Gastrocnemius medialis (tissue), 4 donors: Measurements from ENCODE around the gene SYCE3.

Experiments used
- POLR2A ChIP-seq, 2 donors: fragments of 450-650 bp; IDR thresholded peaks; one replicate each; pipeline ENCODE4 v1.6.1; 2017; ENCODE audit warnings: antibody characterized with exemption in 2 of 2, mild to moderate bottlenecking in 2 of 2, moderate library complexity in 2 of 2
- TF ChIP-seq, protein P1 (sequence below), 5 experiments: fragments of 450-650 bp in 3 of 5; fragments of 200-600 bp in 2 of 5; sonication (generic) in 2 of 5; IDR thresholded peaks in 4 of 5; conservative IDR thresholded peaks in 1 of 5; 1 replicate in 4 of 5; 2 replicates in 1 of 5; pipeline ENCODE4 v1.5.1; 2016 to 2019; ENCODE audit warnings: antibody characterized with exemption in 5 of 5, mild to moderate bottlenecking in 3 of 5, moderate library complexity in 3 of 5

- TF ChIP-seq, protein P1, sequence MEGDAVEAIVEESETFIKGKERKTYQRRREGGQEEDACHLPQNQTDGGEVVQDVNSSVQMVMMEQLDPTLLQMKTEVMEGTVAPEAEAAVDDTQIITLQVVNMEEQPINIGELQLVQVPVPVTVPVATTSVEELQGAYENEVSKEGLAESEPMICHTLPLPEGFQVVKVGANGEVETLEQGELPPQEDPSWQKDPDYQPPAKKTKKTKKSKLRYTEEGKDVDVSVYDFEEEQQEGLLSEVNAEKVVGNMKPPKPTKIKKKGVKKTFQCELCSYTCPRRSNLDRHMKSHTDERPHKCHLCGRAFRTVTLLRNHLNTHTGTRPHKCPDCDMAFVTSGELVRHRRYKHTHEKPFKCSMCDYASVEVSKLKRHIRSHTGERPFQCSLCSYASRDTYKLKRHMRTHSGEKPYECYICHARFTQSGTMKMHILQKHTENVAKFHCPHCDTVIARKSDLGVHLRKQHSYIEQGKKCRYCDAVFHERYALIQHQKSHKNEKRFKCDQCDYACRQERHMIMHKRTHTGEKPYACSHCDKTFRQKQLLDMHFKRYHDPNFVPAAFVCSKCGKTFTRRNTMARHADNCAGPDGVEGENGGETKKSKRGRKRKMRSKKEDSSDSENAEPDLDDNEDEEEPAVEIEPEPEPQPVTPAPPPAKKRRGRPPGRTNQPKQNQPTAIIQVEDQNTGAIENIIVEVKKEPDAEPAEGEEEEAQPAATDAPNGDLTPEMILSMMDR (IDR thresholded peaks at IDR 0.05 in 4 of 5, conservative IDR thresholded peaks at IDR 0.05 in 1 of 5): no peak
- TF ChIP-seq POLR2A (IDR thresholded peaks at IDR 0.05): no peak
These were observed 31.2 kb downstream of the SYCE3 start for GRCh38 chr22:50531546-50531961.
